Esophagus squamous epithelium (tissue), 5 donors: ENCODE data around the gene ATXN2L. TPM values are rescaled to one million over a fixed set of nuclear protein-coding genes. Genes with fewer than 3 reads are reported as not detected.

ENCODE experiments used
- DNase-seq: peaks from one replicate; lab custom pipeline; 2025; lab: John Stamatoyannopoulos, UW
- H3K27ac ChIP-seq, 4 donors: fragments of 200-600 bp; sonication (generic); one replicate each; pipeline ENCODE4 v1.5.1; 2016 to 2019; ENCODE audit warnings: mild to moderate bottlenecking in 1 of 4
- H3K27me3 ChIP-seq, 4 donors: fragments of 200-600 bp; sonication (generic); 1 replicate in 3 of 4; 2 replicates in 1 of 4; pipeline versions ENCODE4 v1.5.1 to v1.6.0; 2017 to 2021; ENCODE audit warnings: antibody characterized with exemption in 1 of 4
- H3K36me3 ChIP-seq, 3 donors: fragments of 200-600 bp; sonication (generic); one replicate each; pipeline ENCODE4 v1.5.1; 2016 to 2019
- H3K4me1 ChIP-seq, 3 donors: fragments of 200-600 bp; sonication (generic); one replicate each; pipeline ENCODE4 v1.5.1; 2017 to 2019
- H3K4me3 ChIP-seq, 4 donors: fragments of 200-600 bp; sonication (generic); 1 replicate in 3 of 4; 2 replicates in 1 of 4; pipeline ENCODE4 v1.5.1; 2016 to 2019; ENCODE audit warnings: mild to moderate bottlenecking in 2 of 4, moderate library complexity in 1 of 4
- H3K9me3 ChIP-seq, 3 donors: fragments of 200-600 bp; sonication (generic); one replicate each; pipeline ENCODE4 v1.5.1; 2016 to 2019
- CTCF ChIP-seq, 6 experiments: fragments of 450-650 bp in 4 of 6; fragments of 200-600 bp in 2 of 6; sonication (generic) in 2 of 6; IDR thresholded peaks; one replicate each; pipeline ENCODE4 v1.5.1; 2016 to 2019; ENCODE audit warnings: antibody characterized with exemption in 6 of 6, mild to moderate bottlenecking in 4 of 6, moderate library complexity in 4 of 6
- POLR2A ChIP-seq, 4 donors: fragments of 450-650 bp; IDR thresholded peaks; one replicate each; pipeline ENCODE4 v1.6.1; 2017; ENCODE audit warnings: antibody characterized with exemption in 4 of 4, mild to moderate bottlenecking in 4 of 4, moderate library complexity in 3 of 4
- WGBS, 2 donors: methylation state at CpG; one replicate each; pipeline ENCODE4 v1.1.5; 2018; 5-methylcytosine and 5-hydroxymethylcytosine counted together
- intact Hi-C: fragments of 100-400 bp; cut with DNase I; formaldehyde crosslinking; loops from one replicate; pipeline ENCODE4 v1.15.0; 2022
- total RNA-seq, 4 donors: library from RNA; depleted of rRNA; stranded (reverse); fragments of >200 nt; gene quantifications; one replicate each; pipeline ENCODE4 v1.1.0, GENCODE V29; 2016
- donor health status: DM: yes; HTN: yes; CAD: no.

ATXN2L gene
- total RNA-seq, 4 donors from 2014 or later: 42.1 to 72.7 (median 67.1) TPM

GRCh38 chr16:28869201-28869600 lies 46.4 kb downstream of the ATXN2L start:
- intact Hi-C loops: no loop called here
- WGBS, 2 donors: 91 to 96% methylated on average over 5 to 9 of the region's 11 CpGs
- H3K27ac ChIP-seq: no peak overlapping the region
- peaks cover 24 to 89% (median 41%) of the 10 kb centered on the region in 3 donors for H3K36me3 ChIP-seq
- peaks cover 4 to 23% (median 16%) of the 10 kb centered on the region in 3 donors for H3K4me1 ChIP-seq
- no peak for DNase-seq
- H3K9me3 ChIP-seq: no peaks in the 10 kb centered on the region
- no peaks in the 10 kb centered on the region for H3K27me3 ChIP-seq
- no peak for TF ChIP-seq POLR2A (IDR thresholded peaks at IDR 0.05)
- TF ChIP-seq CTCF (IDR thresholded peaks at IDR 0.05): no peak
- H3K4me3 ChIP-seq: no peak overlapping the region

GRCh38 chr16:28872952-28873351 lies 50.2 kb downstream of the ATXN2L start:
- DNase-seq: no peak
- H3K4me1 ChIP-seq: no peaks in the 10 kb centered on the region
- intact Hi-C loops: no loop called here
- H3K27me3 ChIP-seq: no peaks in the 10 kb centered on the region
- no peaks in the 10 kb centered on the region for H3K9me3 ChIP-seq
- H3K36me3 ChIP-seq: peaks cover 24 to 69% (median 40%) of the 10 kb centered on the region in 3 donors
- WGBS, 2 donors: 82 to 87% methylated on average over 10 of the region's 15 CpGs
- no peak overlapping the region for H3K4me3 ChIP-seq
- H3K27ac ChIP-seq: no peak overlapping the region
- TF ChIP-seq POLR2A (IDR thresholded peaks at IDR 0.05) (no peak), CTCF (IDR thresholded peaks at IDR 0.05) (no peak)

- H3K36me3 ChIP-seq: peaks cover 24 to 62% (median 33%) of the 10 kb centered on the region in 3 donors
- TF ChIP-seq POLR2A (IDR thresholded peaks at IDR 0.05) (no peak), CTCF (IDR thresholded peaks at IDR 0.05) (peak; percentile 52 to 76 (median 60))
- WGBS, 2 donors: 81% methylated on average over 14 of the region's 18 CpGs; no CpG with 5 or more reads in 1 of the 2 donors
- H3K4me3 ChIP-seq: no peak overlapping the region
- no peak for DNase-seq
- no peak overlapping the region for H3K27ac ChIP-seq
- intact Hi-C loops: loop anchor here (2.0 kb wide), 1 partner anchor 31 kb away; no protein-coding TSS in a partner anchor
- no peaks in the 10 kb centered on the region for H3K9me3 ChIP-seq
- no peaks in the 10 kb centered on the region for H3K27me3 ChIP-seq
- H3K4me1 ChIP-seq: peaks cover 0 to 2% (median 0%) of the 10 kb centered on the region in 3 donors
Observed at GRCh38 chr16:28873543-28874201, 50.9 kb downstream of the ATXN2L start.

GRCh38 chr16:28874406-28874805 lies 51.6 kb downstream of the ATXN2L start:
- peaks cover 4 to 9% (median 6%) of the 10 kb centered on the region in 3 donors for H3K4me1 ChIP-seq
- TF ChIP-seq CTCF (IDR thresholded peaks at IDR 0.05) (no peak), POLR2A (IDR thresholded peaks at IDR 0.05) (no peak)
- no peaks in the 10 kb centered on the region for H3K27me3 ChIP-seq
- DNase-seq: no peak
- no peak overlapping the region for H3K4me3 ChIP-seq
- H3K9me3 ChIP-seq: no peaks in the 10 kb centered on the region
- intact Hi-C loops: loop anchor here (2.0 kb wide), 1 partner anchor 32 kb away; no protein-coding TSS in a partner anchor
- peaks cover 19 to 55% (median 26%) of the 10 kb centered on the region in 3 donors for H3K36me3 ChIP-seq
- no CpG with 5 or more reads among the region's 6 CpGs for WGBS, 2 donors
- H3K27ac ChIP-seq: no peak overlapping the region
